Transverse colon (tissue), 4 donors: Measurements from ENCODE around the gene HNMT.

Source experiments
- POLR2A ChIP-seq: fragments of 450-650 bp; IDR thresholded peaks from one replicate; pipeline ENCODE4 v1.6.1; 2016; ENCODE audit warnings: antibody characterized with exemption, mild to moderate bottlenecking, moderate library complexity
- POLR2AphosphoS5 ChIP-seq, 3 donors: sonication (generic); formaldehyde crosslinking; IDR thresholded peaks; one replicate each; pipeline ENCODE4 v1.6.1; 2016; ENCODE audit warnings: antibody characterized with exemption in 3 of 3
- TF ChIP-seq, protein P1 (sequence below), 5 experiments: fragments of 200-600 bp in 3 of 5; fragments of 450-650 bp in 2 of 5; sonication (generic) in 3 of 5; IDR thresholded peaks; 1 replicate in 2 of 5; 2 replicates in 3 of 5; pipeline ENCODE4 v1.5.1; 2016 to 2017; ENCODE audit warnings: antibody characterized with exemption in 5 of 5, inconsistent platforms in 3 of 5, mild to moderate bottlenecking in 2 of 5, moderate library complexity in 1 of 5

DNA sequence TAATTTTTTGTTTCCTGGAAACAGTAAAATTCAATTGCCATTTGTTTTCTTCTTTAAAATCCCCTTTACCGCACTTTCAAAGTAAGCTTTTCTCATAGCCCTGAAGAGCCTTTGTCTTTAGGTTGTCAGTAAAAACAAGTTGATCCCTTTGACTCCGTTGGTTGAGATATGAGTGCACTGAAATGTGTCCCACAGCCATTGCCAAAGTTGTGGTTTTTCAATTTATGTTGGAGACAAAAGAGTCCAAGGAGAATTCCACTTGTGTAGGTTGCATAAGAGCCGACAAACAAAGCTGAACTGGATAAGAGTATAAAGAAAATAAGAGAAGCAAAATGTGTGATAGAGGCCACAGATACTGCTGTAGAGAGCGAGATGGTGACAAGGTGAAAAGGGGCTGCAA lies 26.1 kb upstream of the HNMT start:
- TF ChIP-seq POLR2AphosphoS5 (IDR thresholded peaks at IDR 0.05), result no peak
- TF ChIP-seq, protein P1, sequence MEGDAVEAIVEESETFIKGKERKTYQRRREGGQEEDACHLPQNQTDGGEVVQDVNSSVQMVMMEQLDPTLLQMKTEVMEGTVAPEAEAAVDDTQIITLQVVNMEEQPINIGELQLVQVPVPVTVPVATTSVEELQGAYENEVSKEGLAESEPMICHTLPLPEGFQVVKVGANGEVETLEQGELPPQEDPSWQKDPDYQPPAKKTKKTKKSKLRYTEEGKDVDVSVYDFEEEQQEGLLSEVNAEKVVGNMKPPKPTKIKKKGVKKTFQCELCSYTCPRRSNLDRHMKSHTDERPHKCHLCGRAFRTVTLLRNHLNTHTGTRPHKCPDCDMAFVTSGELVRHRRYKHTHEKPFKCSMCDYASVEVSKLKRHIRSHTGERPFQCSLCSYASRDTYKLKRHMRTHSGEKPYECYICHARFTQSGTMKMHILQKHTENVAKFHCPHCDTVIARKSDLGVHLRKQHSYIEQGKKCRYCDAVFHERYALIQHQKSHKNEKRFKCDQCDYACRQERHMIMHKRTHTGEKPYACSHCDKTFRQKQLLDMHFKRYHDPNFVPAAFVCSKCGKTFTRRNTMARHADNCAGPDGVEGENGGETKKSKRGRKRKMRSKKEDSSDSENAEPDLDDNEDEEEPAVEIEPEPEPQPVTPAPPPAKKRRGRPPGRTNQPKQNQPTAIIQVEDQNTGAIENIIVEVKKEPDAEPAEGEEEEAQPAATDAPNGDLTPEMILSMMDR (IDR thresholded peaks at IDR 0.05), result no peak
- TF ChIP-seq POLR2A, result no peak
